ENCODE results near the gene ZNF827. TPM values are rescaled to one million over a fixed set of nuclear protein-coding genes. Genes with fewer than 3 reads are reported as not detected.

Gene ZNF827
- total and polyA plus RNA-seq, 7 donors, result 1.7 to 15.2 (median 7.3) TPM

GRCh38 chr4:145843639-145844038 lies 95.0 kb downstream of the ZNF827 start:
- no peaks in the 10 kb centered on the region for H3K4me1 ChIP-seq
- ATAC-seq (no peak), DNase-seq (no peak)
- peaks cover 0 to 37% of the 10 kb centered on the region in 2 donors for H3K36me3 ChIP-seq (ENCODE audit: insufficient read depth in 1 of 2, low read depth in 1 of 2)
- no peak overlapping the region for H3K27ac ChIP-seq
- H3K4me3 ChIP-seq, result no peak overlapping the region
- TF ChIP-seq CTCF (IDR thresholded peaks at IDR 0.05), result no peak
- 85 to 95% (median 91%) methylated on average over 6 of the region's 6 CpGs for WGBS, 3 donors
- H3K9me3 ChIP-seq, result no peaks in the 10 kb centered on the region
- intact Hi-C loops (cut with DNase I), result loop anchor here in 1 of 2 donors (10.0 kb wide), 1 partner anchor 331 kb away; the partner anchor contains the start of gene LSM6
- no peaks in the 10 kb centered on the region for H3K27me3 ChIP-seq (ENCODE audit: insufficient read depth in 3 of 3, low read length in 2 of 3)

- H3K27me3 ChIP-seq (ENCODE audit: insufficient read depth in 3 of 3, low read length in 2 of 3), result no peaks in the 10 kb centered on the region
- intact Hi-C loops (cut with DNase I), result loop anchor here in 1 of 2 donors (10.0 kb wide), 1 partner anchor 332 kb away; the partner anchor contains the start of gene LSM6
- H3K27ac ChIP-seq, result no peak overlapping the region
These were observed 95.5 kb downstream of the ZNF827 start for GRCh38 chr4:145843148-145843547.

GRCh38 chr4:145842224-145842887 lies 96.3 kb downstream of the ZNF827 start:
- 71 to 87% (median 78%) methylated on average over 11 of the region's 11 CpGs for WGBS, 3 donors
- Histone ChIP-seq H3K36me3 (ENCODE audit: insufficient read depth in 1 of 2, low read depth in 1 of 2) (peaks cover 0 to 28% of the 10 kb centered on the region in 2 donors), H3K4me3 (no peak overlapping the region), H3K27me3 (ENCODE audit: insufficient read depth in 3 of 3, low read length in 2 of 3) (no peaks in the 10 kb centered on the region), H3K9me3 (no peaks in the 10 kb centered on the region), H3K4me1 (no peaks in the 10 kb centered on the region), H3K27ac (no peak overlapping the region)
- intact Hi-C loops (cut with DNase I), result loop anchor here in 1 of 2 donors (10.0 kb wide), 1 partner anchor 332 kb away; the partner anchor contains the start of gene LSM6
- ATAC-seq (peak in 3 of 4 donors; percentile 86 to 92 (median 90)), DNase-seq (no peak)
- TF ChIP-seq CTCF (IDR thresholded peaks at IDR 0.05), result no peak

More at GRCh38 chr4:145843148-145843547, 95.5 kb downstream of the ZNF827 start:
- peaks cover 0 to 32% of the 10 kb centered on the region in 2 donors for H3K36me3 ChIP-seq (ENCODE audit: insufficient read depth in 1 of 2, low read depth in 1 of 2)
- H3K4me1 ChIP-seq, result no peaks in the 10 kb centered on the region
- no peaks in the 10 kb centered on the region for H3K9me3 ChIP-seq
- ATAC-seq (no peak), DNase-seq (no peak)
- WGBS, 3 donors, result 47 to 52% (median 48%) methylated on average over 4 of the region's 4 CpGs
- no peak for TF ChIP-seq CTCF (IDR thresholded peaks at IDR 0.05)
- no peak overlapping the region for H3K4me3 ChIP-seq

- 94 to 95% (median 95%) methylated on average over 3 of the region's 3 CpGs for WGBS, 3 donors
- intact Hi-C loops (cut with DNase I), result loop anchor here in 1 of 2 donors (2.0 to 10.0 kb wide), 2 partner anchors 48 to 334 kb away; partner anchors contain the start of gene LSM6
These were observed 97.8 kb downstream of the ZNF827 start for GRCh38 chr4:145840801-145841200.

More at GRCh38 chr4:145840801-145841200, 97.8 kb downstream of the ZNF827 start:
- H3K9me3 ChIP-seq, result no peaks in the 10 kb centered on the region
- H3K27me3 ChIP-seq (ENCODE audit: insufficient read depth in 3 of 3, low read length in 2 of 3), result no peaks in the 10 kb centered on the region
- no peak overlapping the region for H3K27ac ChIP-seq
- peaks cover 0 to 24% of the 10 kb centered on the region in 2 donors for H3K36me3 ChIP-seq (ENCODE audit: insufficient read depth in 1 of 2, low read depth in 1 of 2)
- no peak for TF ChIP-seq CTCF (IDR thresholded peaks at IDR 0.05)
- DNase-seq (no peak), ATAC-seq (no peak)
- no peak overlapping the region for H3K4me3 ChIP-seq
- H3K4me1 ChIP-seq, result no peaks in the 10 kb centered on the region
